Thyroid gland (tissue), 4 donors: ENCODE data around the gene TCF19. TPM values are rescaled to one million over a fixed set of nuclear protein-coding genes. Genes with fewer than 3 reads are reported as not detected.
A peak's percentile ranks its signal among the peaks of the same experiment; 100 is the strongest.

Source experiments
- DNase-seq, 2 donors: peaks; one replicate each; pipeline ENCODE4 v3.0.0-alpha.2; 2019
- H3K27ac ChIP-seq, 3 donors: fragments of 200-600 bp; sonication (generic); 1 replicate in 2 of 3; 2 replicates in 1 of 3; pipeline ENCODE4 v1.5.1; 2016 to 2019; ENCODE audit warnings: mild to moderate bottlenecking in 1 of 3, moderate library complexity in 1 of 3
- H3K27me3 ChIP-seq: fragments of 200-600 bp; sonication (generic); one replicate; pipeline ENCODE4 v1.5.1; 2019
- H3K36me3 ChIP-seq, 2 donors: fragments of 200-600 bp; sonication (generic); one replicate each; pipeline ENCODE4 v1.5.1; 2016 to 2019
- H3K4me1 ChIP-seq, 2 donors: fragments of 200-600 bp; sonication (generic); one replicate each; pipeline ENCODE4 v1.5.1; 2017 to 2019
- H3K4me3 ChIP-seq, 3 donors: fragments of 200-600 bp; sonication (generic); replicated peaks in 1 of 3; 1 replicate in 2 of 3; 2 replicates in 1 of 3; pipeline ENCODE4 v1.5.1; 2016; ENCODE audit warnings: mild to moderate bottlenecking in 1 of 3
- H3K9me3 ChIP-seq: fragments of 200-600 bp; sonication (generic); one replicate; pipeline ENCODE4 v1.5.1; 2017
- CTCF ChIP-seq, 6 experiments: fragments of 200-600 bp in 3 of 6; fragments of 450-650 bp in 3 of 6; sonication (generic) in 3 of 6; IDR thresholded peaks; one replicate each; pipeline ENCODE4 v1.5.1; 2016 to 2019; ENCODE audit warnings: antibody characterized with exemption in 6 of 6, mild to moderate bottlenecking in 2 of 6, inconsistent platforms in 1 of 6, moderate library complexity in 1 of 6
- POLR2A ChIP-seq, 2 donors: fragments of 450-650 bp; IDR thresholded peaks; one replicate each; pipeline ENCODE4 v1.6.1; 2017; ENCODE audit warnings: antibody characterized with exemption in 2 of 2, mild to moderate bottlenecking in 2 of 2, moderate library complexity in 1 of 2
- WGBS, 2 donors: methylation state at CpG; one replicate each; pipeline ENCODE4 v1.1.5; 2017; 5-methylcytosine and 5-hydroxymethylcytosine counted together
- intact Hi-C: fragments of 100-400 bp; cut with DNase I; formaldehyde crosslinking; loops from one replicate; pipeline ENCODE4 v1.15.1; 2023
- total RNA-seq, 4 donors: library from RNA; depleted of rRNA; stranded (reverse); fragments of >200 nt; gene quantifications; one replicate each; pipeline ENCODE4 v1.2.3, GENCODE V29; 2016

The TCF19 gene
- total RNA-seq, 4 donors from 2014 or later, result 1.2 to 4.9 (median 3.2) TPM

DNA sequence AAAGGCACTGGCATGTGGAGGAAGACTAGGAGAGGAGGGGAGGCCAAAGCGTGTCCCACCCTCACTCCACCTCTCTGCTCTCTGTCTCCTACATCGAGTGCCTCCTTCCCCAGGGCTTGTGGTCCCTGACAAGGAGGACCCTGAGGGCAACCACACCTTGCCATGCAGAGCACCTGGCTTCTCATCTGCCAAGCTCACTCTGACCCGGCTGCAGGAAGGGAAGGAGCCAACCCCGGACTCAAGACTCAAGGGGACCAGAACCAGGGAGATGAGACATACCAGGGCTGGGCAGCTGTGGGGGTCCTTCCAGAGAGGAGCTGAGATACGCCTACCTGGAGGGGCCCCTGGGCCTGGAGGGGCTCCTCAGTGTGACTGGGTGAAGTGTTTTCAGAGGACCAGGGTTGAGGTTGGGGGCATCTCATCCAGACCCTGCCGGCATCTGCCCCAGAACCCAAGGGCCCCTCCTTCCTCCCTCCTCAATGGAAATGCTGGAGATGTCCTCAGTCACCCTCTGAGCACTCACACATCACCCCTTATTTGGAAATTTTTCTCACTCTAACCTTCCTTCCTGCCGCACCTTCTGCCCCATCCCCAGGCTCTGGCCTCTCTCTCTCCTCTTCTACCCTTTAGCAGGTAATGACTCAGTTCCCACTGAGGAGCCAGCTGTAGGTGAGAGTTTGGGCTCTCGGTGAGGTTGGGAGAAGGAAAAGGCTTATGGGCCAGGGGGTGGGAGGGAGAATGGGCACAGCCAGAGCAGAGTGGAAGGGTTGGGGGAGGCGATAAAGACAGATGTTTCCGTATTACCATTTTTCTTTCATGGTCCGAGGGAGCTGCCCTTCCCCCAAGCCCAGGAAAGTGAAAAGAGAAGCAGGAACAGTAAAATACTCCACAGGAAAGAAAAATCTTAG lies 44.1 kb downstream of the TCF19 start:
- Histone ChIP-seq H3K4me1 (peaks cover 0 to 30% of the 10 kb centered on the region in 2 donors), H3K27ac (peak overlapping the region; percentile 61 to 88 (median 75)), H3K9me3 (no peaks in the 10 kb centered on the region), H3K27me3 (no peaks in the 10 kb centered on the region), H3K36me3 (no peaks in the 10 kb centered on the region), H3K4me3 (no peak overlapping the region)
- no peak for DNase-seq
- TF ChIP-seq POLR2A (IDR thresholded peaks at IDR 0.05), result no peak
- no peak for TF ChIP-seq CTCF (IDR thresholded peaks at IDR 0.05)
- intact Hi-C loops, result no loop called here
- WGBS, 2 donors, result 46 to 63% methylated on average over 10 of the region's 11 CpGs

DNA sequence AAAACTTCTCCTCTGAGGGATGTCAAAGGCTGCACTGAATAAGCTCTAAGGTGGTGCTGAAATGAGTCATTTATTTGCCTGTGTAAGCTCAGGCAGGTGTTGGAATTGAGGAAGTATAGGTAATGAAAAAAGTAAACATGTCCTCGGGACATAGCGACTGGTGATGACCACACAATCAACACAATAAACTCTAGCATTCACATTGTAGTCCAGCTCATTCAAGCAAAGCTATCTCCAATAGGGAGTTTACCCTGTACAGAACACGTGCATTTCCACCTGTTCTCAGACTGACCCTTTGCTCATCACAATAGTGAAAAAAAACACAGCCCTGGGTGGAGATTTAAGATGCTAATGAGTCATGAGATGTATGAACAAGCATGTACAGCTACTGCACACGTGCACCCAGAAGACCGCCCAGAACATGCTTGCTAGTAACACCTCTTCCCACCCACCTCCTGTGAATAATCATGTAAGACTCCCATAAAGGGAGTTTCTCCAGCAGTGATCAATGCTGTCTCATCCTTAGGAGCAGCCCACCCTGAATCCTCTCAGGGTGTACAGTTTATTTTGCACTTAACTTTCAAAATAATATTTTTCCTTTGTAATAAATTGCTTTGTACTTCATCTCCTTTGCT lies 45.1 kb downstream of the TCF19 start:
- H3K9me3 ChIP-seq, result no peaks in the 10 kb centered on the region
- 34 to 52% methylated on average over 5 of the region's 5 CpGs for WGBS, 2 donors
- DNase-seq, result no peak
- H3K4me1 ChIP-seq, result peaks cover 0 to 26% of the 10 kb centered on the region in 2 donors
- no peak for TF ChIP-seq CTCF (IDR thresholded peaks at IDR 0.05)
- peak overlapping the region in 1 of 3 donors; percentile 0 for H3K4me3 ChIP-seq
- no peaks in the 10 kb centered on the region for H3K27me3 ChIP-seq
- H3K27ac ChIP-seq, result peak overlapping the region; percentile 61 to 88 (median 75)
- intact Hi-C loops, result no loop called here
- H3K36me3 ChIP-seq, result no peaks in the 10 kb centered on the region

GRCh38 chr6:31204751-31205145 lies 46.4 kb downstream of the TCF19 start:
- Histone ChIP-seq H3K27ac (no peak overlapping the region), H3K4me3 (no peak overlapping the region), H3K27me3 (no peaks in the 10 kb centered on the region), H3K4me1 (peaks cover 0 to 19% of the 10 kb centered on the region in 2 donors), H3K9me3 (no peaks in the 10 kb centered on the region), H3K36me3 (no peaks in the 10 kb centered on the region)
- no peak for DNase-seq
- intact Hi-C loops, result no loop called here
- no peak for TF ChIP-seq CTCF (IDR thresholded peaks at IDR 0.05)
- no peak for TF ChIP-seq POLR2A (IDR thresholded peaks at IDR 0.05)
- 67 to 77% methylated on average over 4 of the region's 4 CpGs for WGBS, 2 donors

DNA sequence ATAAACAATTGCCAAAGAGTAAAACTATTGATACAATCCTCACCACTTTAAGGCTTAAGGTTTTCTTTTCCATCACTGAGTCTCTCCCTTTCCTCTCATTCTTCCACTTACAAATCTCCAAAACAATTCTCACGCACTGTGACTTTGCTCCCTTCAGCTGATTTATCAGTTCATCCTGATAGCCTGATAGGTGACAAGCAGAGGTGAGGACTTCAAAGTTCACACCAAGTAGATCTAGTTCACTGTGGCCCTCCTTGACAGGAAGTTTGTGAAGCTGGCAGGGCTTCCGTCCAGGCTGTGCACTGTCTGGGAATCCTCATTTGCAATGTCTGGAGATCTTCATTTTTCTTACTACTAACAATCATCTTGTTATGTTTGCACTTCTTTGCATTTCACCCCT lies 47.2 kb downstream of the TCF19 start:
- WGBS, 2 donors, result 63 to 68% methylated on average over 2 of the region's 2 CpGs

More for the DNA sequence above, 47.2 kb downstream of the TCF19 start:
- intact Hi-C loops, result no loop called here
- H3K9me3 ChIP-seq, result no peaks in the 10 kb centered on the region
- H3K4me1 ChIP-seq, result peaks cover 0 to 19% of the 10 kb centered on the region in 2 donors
- no peaks in the 10 kb centered on the region for H3K36me3 ChIP-seq
- H3K27me3 ChIP-seq, result no peaks in the 10 kb centered on the region
- no peak overlapping the region for H3K27ac ChIP-seq
- no peak overlapping the region for H3K4me3 ChIP-seq
- no peak for TF ChIP-seq CTCF (IDR thresholded peaks at IDR 0.05)
- TF ChIP-seq POLR2A (IDR thresholded peaks at IDR 0.05), result no peak
- no peak for DNase-seq
